Kidney (tissue), 14 donors: ENCODE results near the gene MARK2. TPM values are rescaled to one million over a fixed set of nuclear protein-coding genes. Genes with fewer than 3 reads are reported as not detected.

ENCODE experiments used
- DNase-seq, 5 donors: peaks; one replicate each; pipeline ENCODE4 v3.0.0-alpha.2; 2013 to 2020
- FAIRE-seq: peaks from 2 replicates; lab custom pipeline; 2012; peaks lifted over from hg19 to GRCh38; lab: Jason Lieb, UNC
- H3K27ac ChIP-seq, 2 donors: one replicate each; pipeline ENCODE4 v1.7.0; 2013; ENCODE audit warnings: low read depth in 2 of 2, low read length in 2 of 2, inconsistent platforms in 1 of 2
- H3K27me3 ChIP-seq: one replicate; pipeline ENCODE4 v1.7.1; 2013; ENCODE audit warnings: low read length, inconsistent platforms; ENCODE audit not compliant: control insufficient read depth, insufficient read depth
- H3K36me3 ChIP-seq, 3 donors: one replicate each; pipeline versions ENCODE4 v1.7.0 to v1.7.1; 2013; ENCODE audit warnings: low read length in 3 of 3, control low read depth in 1 of 3, inconsistent platforms in 1 of 3; ENCODE audit not compliant: insufficient read depth in 3 of 3, control insufficient read depth in 2 of 3
- H3K4me1 ChIP-seq, 3 donors: one replicate each; pipeline versions ENCODE4 v1.7.0 to v1.7.1; 2013; ENCODE audit warnings: low read length in 3 of 3, inconsistent platforms in 1 of 3, low read depth in 1 of 3; ENCODE audit not compliant: control insufficient read depth in 2 of 3, insufficient read depth in 2 of 3
- H3K4me3 ChIP-seq, 3 donors: one replicate each; pipeline versions ENCODE4 v1.7.0 to v1.8.1; 2013; ENCODE audit warnings: low read length in 3 of 3, control low read depth in 1 of 3, inconsistent platforms in 1 of 3
- H3K9ac ChIP-seq, 3 donors: one replicate each; pipeline versions ENCODE4 v1.7.0 to v1.7.1; 2013; ENCODE audit warnings: low read length in 3 of 3, control low read depth in 1 of 3, inconsistent platforms in 1 of 3
- H3K9me3 ChIP-seq, 3 donors: one replicate each; pipeline versions ENCODE4 v1.7.0 to v1.7.1; 2013; ENCODE audit warnings: low read length in 3 of 3, control low read depth in 1 of 3, inconsistent platforms in 1 of 3; ENCODE audit not compliant: control insufficient read depth in 2 of 3, insufficient read depth in 1 of 3
- intact Hi-C: fragments of 100-400 bp; cut with DNase I; formaldehyde crosslinking; loops from one replicate; pipeline ENCODE4 v1.11.1; 2022
- polyA plus RNA-seq: library from polyadenylated mRNA; stranded (reverse); fragments of 350-450 nt; fragmentation: Illumina TruSeq; extraction: RNeasy Lipid Tissue Mini Kit (QIAGEN cat#74804); gene quantifications from one replicate; pipeline ENCODE4 v1.2.3, GENCODE V29; 2014; ENCODE audit warnings: low read depth, low replicate concordance; ENCODE audit not compliant: insufficient read depth
- total RNA-seq: library from RNA; stranded (reverse); fragmentation: NEBNext Ultra II Directional; extraction: Animal tissue kit (Norgen Biotek cat#: 25700); gene quantifications from one replicate; pipeline ENCODE4 v1.2.1, GENCODE V29; 2021
- TF ChIP-seq, protein P1 (sequence below): IDR thresholded peaks from 3 replicates; pipeline ENCODE4 v1.5.1; 2012; ENCODE audit warnings: mild to moderate bottlenecking, moderate library complexity, borderline replicate concordance; ENCODE audit not compliant: insufficient read depth; ENCODE audit errors: extremely low read depth
- donor health status: control.
- donor health status: control.
- donor health status: control.
- donor health status: control.
- donor health status: control.
- donor health status: DM: yes; HTN: yes; CAD: no.
- donor health status: Normal renal cell carcinoma (clear cell type).

MARK2 gene
- total and polyA plus RNA-seq, 2 donors from 2014 or later: 11.7 to 42.6 TPM

DNA sequence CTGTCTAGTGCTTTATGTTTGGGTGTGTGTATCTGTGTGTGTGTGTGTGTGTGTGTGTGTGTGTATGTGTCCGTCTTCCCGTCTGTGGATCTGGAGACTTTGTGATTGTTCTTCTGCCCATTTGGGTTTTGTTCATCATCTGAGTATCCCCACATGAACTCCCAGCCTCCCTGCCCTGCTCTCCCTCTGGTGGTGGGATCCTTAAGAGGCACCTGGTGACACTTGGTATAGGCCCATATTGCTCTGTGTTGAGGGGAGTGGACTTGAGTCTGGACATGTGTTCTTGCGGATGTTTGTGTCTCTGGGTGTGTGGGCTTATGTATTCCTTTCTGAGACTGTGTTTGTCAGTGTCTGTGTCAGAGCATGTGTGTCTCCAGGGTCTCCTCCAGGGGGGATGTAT is 62.8 kb downstream of the MARK2 start:
- TF ChIP-seq, protein P1, sequence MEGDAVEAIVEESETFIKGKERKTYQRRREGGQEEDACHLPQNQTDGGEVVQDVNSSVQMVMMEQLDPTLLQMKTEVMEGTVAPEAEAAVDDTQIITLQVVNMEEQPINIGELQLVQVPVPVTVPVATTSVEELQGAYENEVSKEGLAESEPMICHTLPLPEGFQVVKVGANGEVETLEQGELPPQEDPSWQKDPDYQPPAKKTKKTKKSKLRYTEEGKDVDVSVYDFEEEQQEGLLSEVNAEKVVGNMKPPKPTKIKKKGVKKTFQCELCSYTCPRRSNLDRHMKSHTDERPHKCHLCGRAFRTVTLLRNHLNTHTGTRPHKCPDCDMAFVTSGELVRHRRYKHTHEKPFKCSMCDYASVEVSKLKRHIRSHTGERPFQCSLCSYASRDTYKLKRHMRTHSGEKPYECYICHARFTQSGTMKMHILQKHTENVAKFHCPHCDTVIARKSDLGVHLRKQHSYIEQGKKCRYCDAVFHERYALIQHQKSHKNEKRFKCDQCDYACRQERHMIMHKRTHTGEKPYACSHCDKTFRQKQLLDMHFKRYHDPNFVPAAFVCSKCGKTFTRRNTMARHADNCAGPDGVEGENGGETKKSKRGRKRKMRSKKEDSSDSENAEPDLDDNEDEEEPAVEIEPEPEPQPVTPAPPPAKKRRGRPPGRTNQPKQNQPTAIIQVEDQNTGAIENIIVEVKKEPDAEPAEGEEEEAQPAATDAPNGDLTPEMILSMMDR: no peak
- Histone ChIP-seq H3K4me3 (no peak overlapping the region), H3K9ac (no peak overlapping the region), H3K27me3 (no peaks in the 10 kb centered on the region), H3K27ac (no peak overlapping the region), H3K4me1 (no peaks in the 10 kb centered on the region), H3K36me3 (peaks cover 9 to 70% (median 57%) of the 10 kb centered on the region in 3 donors), H3K9me3 (no peaks in the 10 kb centered on the region)
- DNase-seq: no peak
- no peak for FAIRE-seq
- intact Hi-C loops: no loop called here

DNA sequence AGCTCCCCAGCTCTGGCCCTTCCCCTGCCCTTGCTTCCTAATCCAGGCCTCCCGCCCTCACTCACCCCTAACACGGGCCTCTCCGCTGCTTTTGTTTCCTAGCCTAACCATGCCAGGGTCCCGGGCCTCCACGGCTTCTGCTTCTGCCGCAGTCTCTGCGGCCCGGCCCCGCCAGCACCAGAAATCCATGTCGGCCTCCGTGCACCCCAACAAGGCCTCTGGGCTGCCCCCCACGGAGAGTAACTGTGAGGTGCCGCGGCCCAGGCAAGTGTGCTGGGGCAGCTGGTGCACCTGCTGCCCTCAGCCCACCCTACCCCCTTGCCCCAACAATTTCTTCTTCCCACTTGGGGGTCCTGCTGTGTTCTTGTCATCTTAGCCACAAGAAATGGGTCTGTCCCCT is 65.0 kb downstream of the MARK2 start:
- no peak for DNase-seq
- Histone ChIP-seq H3K9me3 (no peaks in the 10 kb centered on the region), H3K4me3 (no peak overlapping the region), H3K4me1 (peaks cover 0 to 2% (median 0%) of the 10 kb centered on the region in 3 donors), H3K36me3 (peaks cover 3 to 54% (median 50%) of the 10 kb centered on the region in 3 donors), H3K27ac (no peak overlapping the region), H3K9ac (no peak overlapping the region), H3K27me3 (no peaks in the 10 kb centered on the region)
- no peak for FAIRE-seq
- intact Hi-C loops: no loop called here
- TF ChIP-seq, protein P1: no peak

DNA sequence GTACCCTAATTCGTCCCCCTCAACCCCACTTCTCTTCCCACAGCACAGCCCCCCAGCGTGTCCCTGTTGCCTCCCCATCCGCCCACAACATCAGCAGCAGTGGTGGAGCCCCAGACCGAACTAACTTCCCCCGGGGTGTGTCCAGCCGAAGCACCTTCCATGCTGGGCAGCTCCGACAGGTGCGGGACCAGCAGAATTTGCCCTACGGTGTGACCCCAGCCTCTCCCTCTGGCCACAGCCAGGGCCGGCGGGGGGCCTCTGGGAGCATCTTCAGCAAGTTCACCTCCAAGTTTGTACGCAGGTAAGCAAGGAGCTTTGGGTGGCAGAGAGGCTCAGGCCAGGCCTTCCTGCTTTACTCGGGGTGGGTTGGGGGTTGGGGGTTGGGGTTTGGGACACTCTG is 65.8 kb downstream of the MARK2 start:
- DNase-seq (no peak), FAIRE-seq (no peak)
- H3K9ac ChIP-seq: no peak overlapping the region
- intact Hi-C loops: no loop called here
- peaks cover 2 to 48% (median 43%) of the 10 kb centered on the region in 3 donors for H3K36me3 ChIP-seq
- no peak overlapping the region for H3K27ac ChIP-seq
- TF ChIP-seq, protein P1: no peak
- peaks cover 0 to 2% (median 0%) of the 10 kb centered on the region in 3 donors for H3K4me1 ChIP-seq
- no peaks in the 10 kb centered on the region for H3K9me3 ChIP-seq
- H3K4me3 ChIP-seq: no peak overlapping the region
- H3K27me3 ChIP-seq: no peaks in the 10 kb centered on the region

DNA sequence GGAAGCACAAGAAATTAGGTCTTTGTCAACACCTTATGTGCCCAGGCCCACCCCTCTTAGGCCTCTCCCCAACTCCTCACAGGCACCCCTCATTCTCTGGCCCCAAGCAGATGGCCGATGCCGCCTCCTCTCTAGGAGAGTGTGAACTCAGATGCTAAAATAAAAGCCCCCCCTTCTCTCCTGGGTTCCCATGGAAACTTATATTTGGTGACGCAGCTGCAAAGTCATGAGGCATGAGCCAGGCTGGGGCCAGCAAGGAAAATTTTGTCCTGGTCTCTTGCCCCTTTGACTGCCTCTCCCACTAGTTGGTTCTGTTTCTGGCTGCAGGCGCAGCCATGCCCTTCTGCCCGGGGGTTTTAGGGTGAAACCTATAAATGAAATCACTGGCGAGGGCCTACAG is 66.3 kb downstream of the MARK2 start:
- peaks cover 2 to 43% (median 38%) of the 10 kb centered on the region in 3 donors for H3K36me3 ChIP-seq
- no peaks in the 10 kb centered on the region for H3K27me3 ChIP-seq
- TF ChIP-seq, protein P1: no peak
- no peak overlapping the region for H3K27ac ChIP-seq
- no peak for FAIRE-seq
- intact Hi-C loops: no loop called here
- no peaks in the 10 kb centered on the region for H3K9me3 ChIP-seq
- H3K4me3 ChIP-seq: no peak overlapping the region
- peaks cover 0 to 2% (median 0%) of the 10 kb centered on the region in 3 donors for H3K4me1 ChIP-seq
- DNase-seq: no peak
- no peak overlapping the region for H3K9ac ChIP-seq
